Measurements from ENCODE around the gene TRPC4.
A peak's percentile ranks its signal among the peaks of the same experiment; 100 is the strongest.

TRPC4 gene

DNA sequence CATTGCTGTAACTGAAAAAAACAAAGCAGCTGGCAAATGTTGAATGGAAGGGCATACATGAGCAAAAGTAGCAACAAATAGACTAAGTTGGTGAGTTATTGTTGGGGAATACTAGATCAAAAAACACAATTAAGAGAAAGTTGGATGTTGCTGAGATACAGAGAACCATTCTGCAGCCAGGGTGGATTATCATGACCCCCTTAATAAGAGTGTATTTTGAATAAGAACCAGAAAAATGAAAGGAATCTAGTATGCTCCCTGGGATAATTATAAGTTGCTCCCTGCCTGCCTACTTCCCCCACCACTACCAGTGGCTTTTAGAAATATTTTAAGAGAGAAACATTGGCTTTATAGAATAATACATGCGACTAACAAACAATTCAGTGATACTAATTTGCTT, 14.5 kb upstream of the TRPC4 start:
- TF ChIP-seq, protein P1, sequence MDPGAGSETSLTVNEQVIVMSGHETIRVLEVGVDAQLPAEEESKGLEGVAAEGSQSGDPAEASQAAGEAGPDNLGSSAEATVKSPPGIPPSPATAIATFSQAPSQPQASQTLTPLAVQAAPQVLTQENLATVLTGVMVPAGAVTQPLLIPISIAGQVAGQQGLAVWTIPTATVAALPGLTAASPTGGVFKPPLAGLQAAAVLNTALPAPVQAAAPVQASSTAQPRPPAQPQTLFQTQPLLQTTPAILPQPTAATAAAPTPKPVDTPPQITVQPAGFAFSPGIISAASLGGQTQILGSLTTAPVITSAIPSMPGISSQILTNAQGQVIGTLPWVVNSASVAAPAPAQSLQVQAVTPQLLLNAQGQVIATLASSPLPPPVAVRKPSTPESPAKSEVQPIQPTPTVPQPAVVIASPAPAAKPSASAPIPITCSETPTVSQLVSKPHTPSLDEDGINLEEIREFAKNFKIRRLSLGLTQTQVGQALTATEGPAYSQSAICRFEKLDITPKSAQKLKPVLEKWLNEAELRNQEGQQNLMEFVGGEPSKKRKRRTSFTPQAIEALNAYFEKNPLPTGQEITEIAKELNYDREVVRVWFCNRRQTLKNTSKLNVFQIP (CRISPR knock-in tag; IDR thresholded peaks at IDR 0.05; ENCODE audit: borderline replicate concordance, low read depth): no peak
- TF ChIP-seq OSR1 (CRISPR knock-in tag; IDR thresholded peaks at IDR 0.05) (no peak), RARB (CRISPR knock-in tag; IDR thresholded peaks at IDR 0.05) (no peak), ZNF8 (CRISPR knock-in tag; IDR thresholded peaks at IDR 0.05) (no peak), BACH2 (CRISPR knock-in tag; IDR thresholded peaks at IDR 0.05; ENCODE audit: borderline replicate concordance) (no peak), ISL1 (CRISPR knock-in tag; IDR thresholded peaks at IDR 0.05) (no peak), ZC3H10 (CRISPR knock-in tag; IDR thresholded peaks at IDR 0.05) (no peak)
- ATAC-seq: no peak

DNA sequence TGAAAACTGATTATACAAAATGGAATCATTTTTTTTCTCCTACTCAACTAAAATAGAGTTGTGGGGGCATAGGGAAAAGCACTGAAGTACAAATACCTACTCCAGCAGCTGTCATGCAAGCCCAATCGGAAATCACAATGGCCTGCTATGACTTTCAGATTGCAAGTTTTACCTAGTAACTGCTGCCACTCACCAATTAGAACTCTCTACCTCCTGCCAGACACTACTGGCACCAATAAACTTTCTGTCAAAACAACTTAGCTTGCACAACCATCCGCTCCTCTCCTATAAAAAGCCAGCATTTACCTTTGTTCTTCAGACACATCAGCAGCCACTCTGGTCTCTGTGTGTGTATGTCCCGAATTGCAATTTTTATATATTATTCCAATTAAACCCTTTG, 9.3 kb upstream of the TRPC4 start:
- ATAC-seq: no peak
- TF ChIP-seq, protein P2, sequence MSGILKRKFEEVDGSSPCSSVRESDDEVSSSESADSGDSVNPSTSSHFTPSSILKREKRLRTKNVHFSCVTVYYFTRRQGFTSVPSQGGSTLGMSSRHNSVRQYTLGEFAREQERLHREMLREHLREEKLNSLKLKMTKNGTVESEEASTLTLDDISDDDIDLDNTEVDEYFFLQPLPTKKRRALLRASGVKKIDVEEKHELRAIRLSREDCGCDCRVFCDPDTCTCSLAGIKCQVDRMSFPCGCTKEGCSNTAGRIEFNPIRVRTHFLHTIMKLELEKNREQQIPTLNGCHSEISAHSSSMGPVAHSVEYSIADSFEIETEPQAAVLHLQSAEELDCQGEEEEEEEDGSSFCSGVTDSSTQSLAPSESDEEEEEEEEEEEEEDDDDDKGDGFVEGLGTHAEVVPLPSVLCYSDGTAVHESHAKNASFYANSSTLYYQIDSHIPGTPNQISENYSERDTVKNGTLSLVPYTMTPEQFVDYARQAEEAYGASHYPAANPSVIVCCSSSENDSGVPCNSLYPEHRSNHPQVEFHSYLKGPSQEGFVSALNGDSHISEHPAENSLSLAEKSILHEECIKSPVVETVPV (CRISPR knock-in tag; IDR thresholded peaks at IDR 0.05): no peak
- TF ChIP-seq ZNF70 (CRISPR knock-in tag; IDR thresholded peaks at IDR 0.05) (no peak), ISL1 (CRISPR knock-in tag; IDR thresholded peaks at IDR 0.05) (no peak), ARNTL (CRISPR knock-in tag; IDR thresholded peaks at IDR 0.05; ENCODE audit: borderline replicate concordance, low read depth) (no peak)
- TF ChIP-seq, protein P3, sequence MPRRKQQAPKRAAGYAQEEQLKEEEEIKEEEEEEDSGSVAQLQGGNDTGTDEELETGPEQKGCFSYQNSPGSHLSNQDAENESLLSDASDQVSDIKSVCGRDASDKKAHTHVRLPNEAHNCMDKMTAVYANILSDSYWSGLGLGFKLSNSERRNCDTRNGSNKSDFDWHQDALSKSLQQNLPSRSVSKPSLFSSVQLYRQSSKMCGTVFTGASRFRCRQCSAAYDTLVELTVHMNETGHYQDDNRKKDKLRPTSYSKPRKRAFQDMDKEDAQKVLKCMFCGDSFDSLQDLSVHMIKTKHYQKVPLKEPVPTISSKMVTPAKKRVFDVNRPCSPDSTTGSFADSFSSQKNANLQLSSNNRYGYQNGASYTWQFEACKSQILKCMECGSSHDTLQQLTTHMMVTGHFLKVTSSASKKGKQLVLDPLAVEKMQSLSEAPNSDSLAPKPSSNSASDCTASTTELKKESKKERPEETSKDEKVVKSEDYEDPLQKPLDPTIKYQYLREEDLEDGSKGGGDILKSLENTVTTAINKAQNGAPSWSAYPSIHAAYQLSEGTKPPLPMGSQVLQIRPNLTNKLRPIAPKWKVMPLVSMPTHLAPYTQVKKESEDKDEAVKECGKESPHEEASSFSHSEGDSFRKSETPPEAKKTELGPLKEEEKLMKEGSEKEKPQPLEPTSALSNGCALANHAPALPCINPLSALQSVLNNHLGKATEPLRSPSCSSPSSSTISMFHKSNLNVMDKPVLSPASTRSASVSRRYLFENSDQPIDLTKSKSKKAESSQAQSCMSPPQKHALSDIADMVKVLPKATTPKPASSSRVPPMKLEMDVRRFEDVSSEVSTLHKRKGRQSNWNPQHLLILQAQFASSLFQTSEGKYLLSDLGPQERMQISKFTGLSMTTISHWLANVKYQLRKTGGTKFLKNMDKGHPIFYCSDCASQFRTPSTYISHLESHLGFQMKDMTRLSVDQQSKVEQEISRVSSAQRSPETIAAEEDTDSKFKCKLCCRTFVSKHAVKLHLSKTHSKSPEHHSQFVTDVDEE (CRISPR knock-in tag; IDR thresholded peaks at IDR 0.05): no peak

DNA sequence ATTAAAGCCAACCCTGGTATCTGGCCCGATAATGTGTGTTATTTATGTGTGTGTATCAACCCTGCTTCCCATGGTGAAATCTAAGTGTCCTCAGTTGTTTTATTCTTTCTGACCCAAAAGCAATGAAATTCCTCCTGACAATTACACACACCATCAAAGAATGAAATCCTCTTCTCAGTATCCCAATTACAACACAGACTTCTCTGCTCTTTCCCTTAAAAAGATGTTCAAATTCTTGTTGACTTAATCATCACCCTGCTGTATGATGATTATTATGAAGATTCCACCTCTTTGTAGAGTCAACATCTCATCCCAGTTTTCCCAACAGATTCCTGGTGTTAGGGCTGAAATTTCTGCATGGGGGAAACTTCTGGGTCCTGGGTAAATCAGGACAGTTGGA, 8.9 kb upstream of the TRPC4 start:
- no peak for ATAC-seq
- TF ChIP-seq ZNF70 (CRISPR knock-in tag; IDR thresholded peaks at IDR 0.05) (no peak), TOX (CRISPR knock-in tag; IDR thresholded peaks at IDR 0.05; ENCODE audit: borderline replicate concordance) (no peak), TCF4 (CRISPR knock-in tag; IDR thresholded peaks at IDR 0.05; ENCODE audit: borderline replicate concordance) (no peak), GLIS3 (CRISPR knock-in tag; IDR thresholded peaks at IDR 0.05) (no peak), ISL1 (CRISPR knock-in tag; IDR thresholded peaks at IDR 0.05) (no peak), ARNTL (CRISPR knock-in tag; IDR thresholded peaks at IDR 0.05; ENCODE audit: borderline replicate concordance, low read depth) (no peak), SNAI2 (CRISPR knock-in tag; IDR thresholded peaks at IDR 0.05) (no peak)

DNA sequence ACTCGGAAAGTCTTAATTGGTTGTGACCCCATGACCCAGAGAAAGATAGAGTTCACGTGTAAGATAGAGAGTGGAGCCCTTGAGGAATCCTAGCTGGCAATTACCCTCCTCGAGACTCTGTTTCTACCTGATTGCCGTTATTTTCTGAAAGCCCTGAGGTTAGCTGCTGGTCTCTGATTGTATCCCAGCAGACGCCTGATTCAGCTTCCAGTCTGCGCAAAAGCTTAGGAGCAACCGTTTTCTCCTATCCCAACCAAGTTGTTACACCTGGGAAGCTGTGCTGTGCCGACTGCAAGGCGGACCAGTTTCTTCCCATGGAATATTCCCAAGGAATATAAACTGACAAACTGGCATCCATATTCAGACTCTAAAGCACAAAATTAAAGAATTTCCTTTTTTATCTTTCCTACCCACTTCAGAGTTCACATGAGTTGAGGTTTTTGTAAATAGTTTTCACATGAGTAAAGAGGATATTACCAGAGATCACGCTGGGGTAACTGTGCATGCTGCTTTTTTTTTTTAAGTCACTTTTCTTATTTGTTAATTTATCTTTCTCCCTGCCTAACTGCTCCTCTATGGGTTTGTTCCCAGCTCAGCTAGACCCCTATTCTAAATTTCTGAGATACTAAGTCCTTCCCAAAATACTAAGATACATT, 1.5 kb upstream of the TRPC4 start:
- peak; percentile 53 for ATAC-seq
- TF ChIP-seq ARNTL (CRISPR knock-in tag; IDR thresholded peaks at IDR 0.05; ENCODE audit: borderline replicate concordance, low read depth) (no peak), BACH2 (CRISPR knock-in tag; IDR thresholded peaks at IDR 0.05; ENCODE audit: borderline replicate concordance) (no peak), PPARA (CRISPR knock-in tag; IDR thresholded peaks at IDR 0.05; ENCODE audit: borderline replicate concordance) (no peak), TCF4 (CRISPR knock-in tag; IDR thresholded peaks at IDR 0.05; ENCODE audit: borderline replicate concordance) (no peak), SNAI2 (CRISPR knock-in tag; IDR thresholded peaks at IDR 0.05) (no peak), ZNF70 (CRISPR knock-in tag; IDR thresholded peaks at IDR 0.05) (no peak), ISL1 (CRISPR knock-in tag; IDR thresholded peaks at IDR 0.05) (no peak), ESRRG (CRISPR knock-in tag; IDR thresholded peaks at IDR 0.05) (no peak), ZFP3 (CRISPR knock-in tag; IDR thresholded peaks at IDR 0.05) (no peak), ZNF565 (CRISPR knock-in tag; conservative IDR thresholded peaks at IDR 0.05; ENCODE audit: low read depth) (no peak), ZFP30 (CRISPR knock-in tag; IDR thresholded peaks at IDR 0.05) (no peak)
- TF ChIP-seq, protein P2 (CRISPR knock-in tag; IDR thresholded peaks at IDR 0.05): no peak
- TF ChIP-seq, protein P4, sequence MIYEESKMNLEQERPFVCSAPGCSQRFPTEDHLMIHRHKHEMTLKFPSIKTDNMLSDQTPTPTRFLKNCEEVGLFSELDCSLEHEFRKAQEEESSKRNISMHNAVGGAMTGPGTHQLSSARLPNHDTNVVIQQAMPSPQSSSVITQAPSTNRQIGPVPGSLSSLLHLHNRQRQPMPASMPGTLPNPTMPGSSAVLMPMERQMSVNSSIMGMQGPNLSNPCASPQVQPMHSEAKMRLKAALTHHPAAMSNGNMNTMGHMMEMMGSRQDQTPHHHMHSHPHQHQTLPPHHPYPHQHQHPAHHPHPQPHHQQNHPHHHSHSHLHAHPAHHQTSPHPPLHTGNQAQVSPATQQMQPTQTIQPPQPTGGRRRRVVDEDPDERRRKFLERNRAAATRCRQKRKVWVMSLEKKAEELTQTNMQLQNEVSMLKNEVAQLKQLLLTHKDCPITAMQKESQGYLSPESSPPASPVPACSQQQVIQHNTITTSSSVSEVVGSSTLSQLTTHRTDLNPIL (CRISPR knock-in tag; IDR thresholded peaks at IDR 0.05; ENCODE audit: low read depth): no peak
- TF ChIP-seq, protein P3 (CRISPR knock-in tag; IDR thresholded peaks at IDR 0.05): no peak
- TF ChIP-seq, protein P5, sequence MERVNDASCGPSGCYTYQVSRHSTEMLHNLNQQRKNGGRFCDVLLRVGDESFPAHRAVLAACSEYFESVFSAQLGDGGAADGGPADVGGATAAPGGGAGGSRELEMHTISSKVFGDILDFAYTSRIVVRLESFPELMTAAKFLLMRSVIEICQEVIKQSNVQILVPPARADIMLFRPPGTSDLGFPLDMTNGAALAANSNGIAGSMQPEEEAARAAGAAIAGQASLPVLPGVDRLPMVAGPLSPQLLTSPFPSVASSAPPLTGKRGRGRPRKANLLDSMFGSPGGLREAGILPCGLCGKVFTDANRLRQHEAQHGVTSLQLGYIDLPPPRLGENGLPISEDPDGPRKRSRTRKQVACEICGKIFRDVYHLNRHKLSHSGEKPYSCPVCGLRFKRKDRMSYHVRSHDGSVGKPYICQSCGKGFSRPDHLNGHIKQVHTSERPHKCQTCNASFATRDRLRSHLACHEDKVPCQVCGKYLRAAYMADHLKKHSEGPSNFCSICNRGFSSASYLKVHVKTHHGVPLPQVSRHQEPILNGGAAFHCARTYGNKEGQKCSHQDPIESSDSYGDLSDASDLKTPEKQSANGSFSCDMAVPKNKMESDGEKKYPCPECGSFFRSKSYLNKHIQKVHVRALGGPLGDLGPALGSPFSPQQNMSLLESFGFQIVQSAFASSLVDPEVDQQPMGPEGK (CRISPR knock-in tag; IDR thresholded peaks at IDR 0.05; ENCODE audit: borderline replicate concordance): no peak

All from SK-N-SH treated with all-trans-retinoic acid at 6 μM for 48 hours (cell line).